Right atrium auricular region (tissue), 2 donors: ENCODE data around the gene LMF1. TPM values are rescaled to one million over a fixed set of nuclear protein-coding genes. Genes with fewer than 3 reads are reported as not detected.
A peak's percentile ranks its signal among the peaks of the same experiment; 100 is the strongest.

ENCODE experiments used
- DNase-seq: peaks from one replicate; pipeline ENCODE4 v3.0.0-alpha.2; 2019; ENCODE audit warnings: low spot score
- H3K27ac ChIP-seq, 2 donors: fragments of 200-600 bp; sonication (generic); 1 replicate in 1 of 2; 2 replicates in 1 of 2; pipeline ENCODE4 v1.5.1; 2016 to 2019
- H3K27me3 ChIP-seq, 2 donors: fragments of 200-600 bp; sonication (generic); one replicate each; pipeline versions ENCODE4 v1.5.1 to v1.6.0; 2017 to 2019
- H3K36me3 ChIP-seq: fragments of 200-600 bp; sonication (generic); one replicate; pipeline ENCODE4 v1.5.1; 2016
- H3K4me1 ChIP-seq, 2 donors: fragments of 200-600 bp; sonication (generic); one replicate each; pipeline versions ENCODE4 v1.5.1 to v1.6.0; 2017 to 2019
- H3K4me3 ChIP-seq, 2 donors: fragments of 200-600 bp; sonication (generic); 1 replicate in 1 of 2; 2 replicates in 1 of 2; pipeline ENCODE4 v1.5.1; 2017 to 2019; ENCODE audit warnings: mild to moderate bottlenecking in 1 of 2, moderate library complexity in 1 of 2
- H3K9me3 ChIP-seq, 2 donors: fragments of 200-600 bp; sonication (generic); one replicate each; pipeline ENCODE4 v1.5.1; 2019
- total RNA-seq, 2 donors: library from RNA; depleted of rRNA; stranded (reverse); fragments of >200 nt; gene quantifications; one replicate each; pipeline ENCODE4 v1.1.0, GENCODE V29; 2016
- TF ChIP-seq, protein P1 (sequence below), 2 donors: fragments of 200-600 bp; sonication (generic); IDR thresholded peaks; one replicate each; pipeline ENCODE4 v1.5.1; 2019; ENCODE audit warnings: antibody characterized with exemption in 2 of 2

The LMF1 gene
- total RNA-seq, 2 donors from 2014 or later, result 11.9 to 14.1 TPM

DNA sequence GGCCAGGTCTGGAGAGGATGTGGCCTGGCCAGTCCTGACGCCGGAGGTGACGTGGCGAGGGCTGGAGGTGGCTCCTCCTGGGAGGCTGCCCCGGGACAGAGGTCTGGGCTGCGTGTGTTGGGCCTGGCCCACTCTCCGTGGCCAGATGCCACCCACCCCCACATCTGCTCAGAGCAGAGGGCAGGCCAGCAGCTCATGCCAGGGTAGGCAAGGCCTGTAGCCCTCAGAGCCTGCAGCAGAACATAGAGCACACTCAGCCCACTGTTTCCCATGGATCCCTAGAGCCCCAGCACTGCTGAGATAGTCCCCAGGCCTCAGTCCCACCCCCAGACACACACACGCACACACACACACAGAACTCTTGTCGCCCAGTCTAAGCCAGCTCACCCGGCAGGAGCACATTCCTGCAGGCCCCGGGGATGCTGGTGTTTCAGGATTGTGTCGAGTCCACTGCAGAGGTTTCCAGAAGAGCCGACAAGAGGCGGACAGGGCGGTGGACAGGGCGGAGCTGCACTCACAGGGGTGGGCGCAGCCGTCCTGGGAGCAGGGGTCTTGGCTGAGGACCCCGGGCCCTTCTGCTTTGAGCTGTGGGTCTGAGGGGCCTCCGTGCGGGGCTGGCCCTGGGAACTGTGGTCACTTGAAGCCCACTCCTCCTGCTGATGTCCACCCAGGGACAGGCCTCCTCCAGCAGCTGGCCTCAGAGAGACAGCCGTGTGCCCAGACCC lies 44.1 kb upstream of the LMF1 start:
- Histone ChIP-seq H3K27me3 (no peaks in the 10 kb centered on the region), H3K9me3 (no peaks in the 10 kb centered on the region), H3K27ac (peak overlapping the region in 1 of 2 donors; percentile 32), H3K36me3 (no peaks in the 10 kb centered on the region), H3K4me3 (no peak overlapping the region), H3K4me1 (peaks cover 0 to 5% of the 10 kb centered on the region in 2 donors)
- TF ChIP-seq, protein P1, sequence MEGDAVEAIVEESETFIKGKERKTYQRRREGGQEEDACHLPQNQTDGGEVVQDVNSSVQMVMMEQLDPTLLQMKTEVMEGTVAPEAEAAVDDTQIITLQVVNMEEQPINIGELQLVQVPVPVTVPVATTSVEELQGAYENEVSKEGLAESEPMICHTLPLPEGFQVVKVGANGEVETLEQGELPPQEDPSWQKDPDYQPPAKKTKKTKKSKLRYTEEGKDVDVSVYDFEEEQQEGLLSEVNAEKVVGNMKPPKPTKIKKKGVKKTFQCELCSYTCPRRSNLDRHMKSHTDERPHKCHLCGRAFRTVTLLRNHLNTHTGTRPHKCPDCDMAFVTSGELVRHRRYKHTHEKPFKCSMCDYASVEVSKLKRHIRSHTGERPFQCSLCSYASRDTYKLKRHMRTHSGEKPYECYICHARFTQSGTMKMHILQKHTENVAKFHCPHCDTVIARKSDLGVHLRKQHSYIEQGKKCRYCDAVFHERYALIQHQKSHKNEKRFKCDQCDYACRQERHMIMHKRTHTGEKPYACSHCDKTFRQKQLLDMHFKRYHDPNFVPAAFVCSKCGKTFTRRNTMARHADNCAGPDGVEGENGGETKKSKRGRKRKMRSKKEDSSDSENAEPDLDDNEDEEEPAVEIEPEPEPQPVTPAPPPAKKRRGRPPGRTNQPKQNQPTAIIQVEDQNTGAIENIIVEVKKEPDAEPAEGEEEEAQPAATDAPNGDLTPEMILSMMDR (IDR thresholded peaks at IDR 0.05), result no peak
- DNase-seq, result peak; percentile 72

GRCh38 chr16:1014221-1014620 lies 43.4 kb upstream of the LMF1 start:
- H3K36me3 ChIP-seq, result no peaks in the 10 kb centered on the region
- TF ChIP-seq, protein P1 (IDR thresholded peaks at IDR 0.05), result no peak
- DNase-seq, result no peak
- no peaks in the 10 kb centered on the region for H3K9me3 ChIP-seq
- no peak overlapping the region for H3K4me3 ChIP-seq
- peak overlapping the region in 1 of 2 donors; percentile 32 for H3K27ac ChIP-seq
- peaks cover 0 to 5% of the 10 kb centered on the region in 2 donors for H3K4me1 ChIP-seq
- H3K27me3 ChIP-seq, result no peaks in the 10 kb centered on the region

- H3K9me3 ChIP-seq, result no peaks in the 10 kb centered on the region
- no peak overlapping the region for H3K27ac ChIP-seq
- peaks cover 0 to 5% of the 10 kb centered on the region in 2 donors for H3K4me1 ChIP-seq
- H3K36me3 ChIP-seq, result no peaks in the 10 kb centered on the region
- no peak overlapping the region for H3K4me3 ChIP-seq
- TF ChIP-seq, protein P1 (IDR thresholded peaks at IDR 0.05), result no peak
- DNase-seq, result no peak
- H3K27me3 ChIP-seq, result no peaks in the 10 kb centered on the region
Measured at GRCh38 chr16:1013593-1013900, 42.8 kb upstream of the LMF1 start.

- H3K4me3 ChIP-seq, result no peak overlapping the region
- peaks cover 0 to 5% of the 10 kb centered on the region in 2 donors for H3K4me1 ChIP-seq
- TF ChIP-seq, protein P1 (IDR thresholded peaks at IDR 0.05), result no peak
- no peaks in the 10 kb centered on the region for H3K36me3 ChIP-seq
- no peak for DNase-seq
- H3K9me3 ChIP-seq, result no peaks in the 10 kb centered on the region
- no peak overlapping the region for H3K27ac ChIP-seq
- no peaks in the 10 kb centered on the region for H3K27me3 ChIP-seq
Measured at GRCh38 chr16:1012722-1013592, 42.2 kb upstream of the LMF1 start.

- Histone ChIP-seq H3K4me1 (peaks cover 0 to 5% of the 10 kb centered on the region in 2 donors), H3K4me3 (no peak overlapping the region), H3K36me3 (no peaks in the 10 kb centered on the region), H3K27me3 (no peaks in the 10 kb centered on the region), H3K27ac (no peak overlapping the region), H3K9me3 (no peaks in the 10 kb centered on the region)
- no peak for DNase-seq
- TF ChIP-seq, protein P1 (IDR thresholded peaks at IDR 0.05), result no peak
Measured at GRCh38 chr16:1012135-1012534, 41.4 kb upstream of the LMF1 start.
